Left ventricle myocardium inferior (tissue), 1 donor: Measurements from ENCODE around the gene SYNDIG1. TPM values are rescaled to one million over a fixed set of nuclear protein-coding genes. Genes with fewer than 3 reads are reported as not detected.

Experiments used
- DNase-seq: peaks from one replicate; pipeline ENCODE4 v3.0.0-alpha.2; 2020
- H3K27ac ChIP-seq: fragments of 200-600 bp; replicated peaks from 2 replicates; pipeline ENCODE4 v1.8.0; 2021
- H3K27me3 ChIP-seq: fragments of 200-600 bp; 2 replicates; pipeline ENCODE4 v1.8.0; 2021; ENCODE audit warnings: low read depth
- H3K36me3 ChIP-seq: fragments of 200-600 bp; 2 replicates; pipeline ENCODE4 v1.8.0; 2021
- H3K4me1 ChIP-seq: fragments of 200-600 bp; 2 replicates; pipeline ENCODE4 v1.8.0; 2021
- H3K4me3 ChIP-seq: fragments of 200-600 bp; 2 replicates; pipeline ENCODE4 v1.8.0; 2021; ENCODE audit warnings: mild to moderate bottlenecking, moderate library complexity
- H3K9me3 ChIP-seq: fragments of 200-600 bp; replicated peaks from 2 replicates; pipeline ENCODE4 v1.8.0; 2021
- CTCF ChIP-seq: fragments of 200-600 bp; IDR thresholded peaks from 2 replicates; pipeline ENCODE4 v1.8.0; 2021; ENCODE audit warnings: antibody characterized with exemption, mild to moderate bottlenecking, borderline replicate concordance
- intact Hi-C: fragments of 100-400 bp; cut with micrococcal nuclease; formaldehyde crosslinking; loops from one replicate; pipeline ENCODE4 v1.11.0; 2022
- total RNA-seq: library from RNA; stranded (reverse); fragmentation: NEBNext Ultra II Directional; extraction: Animal tissue kit (Norgen Biotek cat#: 25700); gene quantifications from one replicate; pipeline ENCODE4 v1.2.1, GENCODE V29; 2021
- donor health status: DM: no; HTN: yes; CAD: no; lungs with severe emphysema.

The SYNDIG1 gene
- total RNA-seq, 1 donor from 2014 or later: 21.4 TPM

GRCh38 chr20:24676353-24676977 lies 207.0 kb downstream of the SYNDIG1 start:
- H3K36me3 ChIP-seq: no peaks in the 10 kb centered on the region
- intact Hi-C loops: no loop called here
- H3K27ac ChIP-seq: no peak overlapping the region
- TF ChIP-seq CTCF: no peak
- no peak overlapping the region for H3K4me3 ChIP-seq
- H3K4me1 ChIP-seq: no peaks in the 10 kb centered on the region
- no peaks in the 10 kb centered on the region for H3K27me3 ChIP-seq
- DNase-seq: no peak
- no peaks in the 10 kb centered on the region for H3K9me3 ChIP-seq

GRCh38 chr20:24676978-24677370 lies 207.5 kb downstream of the SYNDIG1 start:
- Histone ChIP-seq H3K27ac (no peak overlapping the region), H3K36me3 (no peaks in the 10 kb centered on the region), H3K9me3 (no peaks in the 10 kb centered on the region), H3K27me3 (no peaks in the 10 kb centered on the region), H3K4me3 (no peak overlapping the region), H3K4me1 (no peaks in the 10 kb centered on the region)
- no peak for TF ChIP-seq CTCF
- intact Hi-C loops: no loop called here
- no peak for DNase-seq

GRCh38 chr20:24677626-24678315 lies 208.3 kb downstream of the SYNDIG1 start:
- no peaks in the 10 kb centered on the region for H3K9me3 ChIP-seq
- H3K4me1 ChIP-seq: no peaks in the 10 kb centered on the region
- H3K4me3 ChIP-seq: no peak overlapping the region
- no peaks in the 10 kb centered on the region for H3K36me3 ChIP-seq
- no peak for DNase-seq
- no peaks in the 10 kb centered on the region for H3K27me3 ChIP-seq
- intact Hi-C loops: no loop called here
- no peak overlapping the region for H3K27ac ChIP-seq
- TF ChIP-seq CTCF: no peak

- no peak overlapping the region for H3K4me3 ChIP-seq
- no peak for TF ChIP-seq CTCF
- H3K27me3 ChIP-seq: no peaks in the 10 kb centered on the region
- H3K36me3 ChIP-seq: no peaks in the 10 kb centered on the region
- H3K4me1 ChIP-seq: no peaks in the 10 kb centered on the region
- no peaks in the 10 kb centered on the region for H3K9me3 ChIP-seq
- intact Hi-C loops: no loop called here
- no peak overlapping the region for H3K27ac ChIP-seq
- DNase-seq: no peak
Observed at GRCh38 chr20:24678351-24679106, 209.1 kb downstream of the SYNDIG1 start.

- Histone ChIP-seq H3K9me3 (no peaks in the 10 kb centered on the region), H3K4me3 (no peak overlapping the region), H3K4me1 (no peaks in the 10 kb centered on the region), H3K36me3 (no peaks in the 10 kb centered on the region), H3K27me3 (no peaks in the 10 kb centered on the region), H3K27ac (no peak overlapping the region)
- no peak for DNase-seq
- TF ChIP-seq CTCF: no peak
- intact Hi-C loops: no loop called here
Observed at GRCh38 chr20:24679448-24680047, 210.1 kb downstream of the SYNDIG1 start.
